Ecto neural progenitor cell (in vitro differentiated cells): ENCODE data around the gene SYNGAP1.
"Not testable (repeated sequence)": the region's sequence is repeated elsewhere in the genome, so short reads cannot be mapped to it uniquely, and the experiment has no call there.

ENCODE experiments used
- DNase-seq: peaks from one replicate; pipeline ENCODE4 v3.0.0-alpha.2; 2018; ENCODE audit warnings: low spot score

SYNGAP1 gene

GRCh38 chr6:33481192-33481591 lies 61.3 kb downstream of the SYNGAP1 start:
- DNase-seq, result no peak

GRCh38 chr6:33482620-33483019 lies 62.8 kb downstream of the SYNGAP1 start:
- not testable (repeated sequence) for DNase-seq

GRCh38 chr6:33483678-33484077 lies 63.8 kb downstream of the SYNGAP1 start:
- DNase-seq, result no peak

- DNase-seq, result not testable (repeated sequence)
These were observed 64.9 kb downstream of the SYNGAP1 start for GRCh38 chr6:33484673-33485262.

- not testable (repeated sequence) for DNase-seq
These were observed 65.8 kb downstream of the SYNGAP1 start for GRCh38 chr6:33485680-33486079.

GRCh38 chr6:33488339-33488738 lies 68.5 kb downstream of the SYNGAP1 start:
- no peak for DNase-seq

- no peak for DNase-seq
These were observed 70.3 kb downstream of the SYNGAP1 start for GRCh38 chr6:33490198-33490597.

- no peak for DNase-seq
These were observed 70.8 kb downstream of the SYNGAP1 start for GRCh38 chr6:33490621-33491020.

GRCh38 chr6:33492093-33492492 lies 72.2 kb downstream of the SYNGAP1 start:
- DNase-seq, result no peak

- DNase-seq, result no peak
These were observed 77.3 kb downstream of the SYNGAP1 start for GRCh38 chr6:33497157-33497556.

- no peak for DNase-seq
These were observed 82.6 kb downstream of the SYNGAP1 start for GRCh38 chr6:33502486-33502885.

- DNase-seq, result no peak
These were observed 84.6 kb downstream of the SYNGAP1 start for GRCh38 chr6:33504486-33504885.
